ENCODE data around the gene DLG2.

Gene DLG2

GRCh38 chr11:83773950-83774880, 1852.9 kb downstream of the DLG2 start:
- H3K4me3 ChIP-seq (replicated peaks; ENCODE audit: low read depth, low read length): no peak overlapping the region
- TF ChIP-seq, protein P1, sequence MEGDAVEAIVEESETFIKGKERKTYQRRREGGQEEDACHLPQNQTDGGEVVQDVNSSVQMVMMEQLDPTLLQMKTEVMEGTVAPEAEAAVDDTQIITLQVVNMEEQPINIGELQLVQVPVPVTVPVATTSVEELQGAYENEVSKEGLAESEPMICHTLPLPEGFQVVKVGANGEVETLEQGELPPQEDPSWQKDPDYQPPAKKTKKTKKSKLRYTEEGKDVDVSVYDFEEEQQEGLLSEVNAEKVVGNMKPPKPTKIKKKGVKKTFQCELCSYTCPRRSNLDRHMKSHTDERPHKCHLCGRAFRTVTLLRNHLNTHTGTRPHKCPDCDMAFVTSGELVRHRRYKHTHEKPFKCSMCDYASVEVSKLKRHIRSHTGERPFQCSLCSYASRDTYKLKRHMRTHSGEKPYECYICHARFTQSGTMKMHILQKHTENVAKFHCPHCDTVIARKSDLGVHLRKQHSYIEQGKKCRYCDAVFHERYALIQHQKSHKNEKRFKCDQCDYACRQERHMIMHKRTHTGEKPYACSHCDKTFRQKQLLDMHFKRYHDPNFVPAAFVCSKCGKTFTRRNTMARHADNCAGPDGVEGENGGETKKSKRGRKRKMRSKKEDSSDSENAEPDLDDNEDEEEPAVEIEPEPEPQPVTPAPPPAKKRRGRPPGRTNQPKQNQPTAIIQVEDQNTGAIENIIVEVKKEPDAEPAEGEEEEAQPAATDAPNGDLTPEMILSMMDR (IDR thresholded peaks at IDR 0.05; ENCODE audit: low read length, missing control alignments): no peak
- DNase-seq (ENCODE audit: low read depth): peak; percentile 36

GRCh38 chr11:83768489-83768888, 1858.7 kb downstream of the DLG2 start:
- TF ChIP-seq, protein P1 (IDR thresholded peaks at IDR 0.05; ENCODE audit: low read length, missing control alignments): no peak

GRCh38 chr11:83766932-83767331, 1860.2 kb downstream of the DLG2 start:
- H3K4me3 ChIP-seq (replicated peaks; ENCODE audit: low read depth, low read length): no peak overlapping the region
- TF ChIP-seq, protein P1 (IDR thresholded peaks at IDR 0.05; ENCODE audit: low read length, missing control alignments): no peak
- DNase-seq (ENCODE audit: low read depth): no peak

More at GRCh38 chr11:83768489-83768888, 1858.7 kb downstream of the DLG2 start:
- no peak for DNase-seq (ENCODE audit: low read depth)
- H3K4me3 ChIP-seq (replicated peaks; ENCODE audit: low read depth, low read length): no peak overlapping the region

DNA sequence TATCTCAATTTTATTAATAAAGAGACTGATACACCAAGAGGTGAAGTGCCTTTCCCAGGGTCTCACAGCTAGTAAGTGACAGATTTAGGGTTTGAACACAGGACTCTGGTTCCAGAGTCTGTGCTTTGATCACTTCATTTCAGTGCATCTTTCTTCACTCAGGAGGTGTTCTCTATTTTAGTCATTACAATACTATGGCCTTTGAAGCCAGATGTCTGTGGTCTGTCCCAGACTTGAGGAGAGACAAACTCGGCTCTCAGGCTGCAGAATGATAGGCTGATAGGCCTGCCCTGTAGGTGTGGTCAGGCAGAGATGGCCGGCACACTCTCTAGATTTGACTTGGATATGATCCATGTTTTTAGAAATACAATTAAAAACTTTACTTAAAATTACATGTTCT, 1862.5 kb downstream of the DLG2 start:
- DNase-seq (ENCODE audit: low read depth): no peak
- TF ChIP-seq, protein P1 (IDR thresholded peaks at IDR 0.05; ENCODE audit: low read length, missing control alignments): no peak
- H3K4me3 ChIP-seq (replicated peaks; ENCODE audit: low read depth, low read length): no peak overlapping the region

- no peak for DNase-seq (ENCODE audit: low read depth)
- no peak overlapping the region for H3K4me3 ChIP-seq (replicated peaks; ENCODE audit: low read depth, low read length)
- TF ChIP-seq, protein P1 (IDR thresholded peaks at IDR 0.05; ENCODE audit: low read length, missing control alignments): no peak
Observed at GRCh38 chr11:83760932-83761331, 1866.2 kb downstream of the DLG2 start.

- no peak for DNase-seq (ENCODE audit: low read depth)
- H3K4me3 ChIP-seq (replicated peaks; ENCODE audit: low read depth, low read length): no peak overlapping the region
- TF ChIP-seq, protein P1 (IDR thresholded peaks at IDR 0.05; ENCODE audit: low read length, missing control alignments): no peak
Observed at GRCh38 chr11:83759148-83759547, 1868.0 kb downstream of the DLG2 start.
